Activated T-cell treated with anti-CD3 and anti-CD28 coated beads, Interleukin-2, amount 50 U/mL, for 72 hours (primary cell): Measurements from ENCODE around the gene UBAC1. TPM values are rescaled to one million over a fixed set of nuclear protein-coding genes. Genes with fewer than 3 reads are reported as not detected.

Source experiments
- ATAC-seq, 2 donors: fragments of 150-1000 bp; cut with Tn5 transposase; replicated peaks in 1 of 2; 2 replicates each; pipeline ENCODE4 v1.10.0; 2021; ENCODE audit warnings: moderate library complexity in 2 of 2, mild to moderate bottlenecking in 1 of 2
- DNase-seq, 2 donors: peaks; one replicate each; pipeline ENCODE4 v3.0.0; 2021 to 2022; ENCODE audit warnings: mixed read lengths in 1 of 2
- H3K27ac Mint-ChIP-seq: one replicate; pipeline ENCODE4 v1.8.0; 2022; ENCODE audit warnings: mild to moderate bottlenecking, moderate library complexity, mixed read lengths
- H3K27me3 Mint-ChIP-seq: one replicate; pipeline ENCODE4 v1.8.0; 2022; ENCODE audit warnings: low read depth, mixed read lengths
- H3K36me3 Mint-ChIP-seq, 2 donors: one replicate each; pipeline ENCODE4 v1.8.0; 2022; ENCODE audit warnings: mixed read lengths in 2 of 2, mild to moderate bottlenecking in 1 of 2; ENCODE audit not compliant: insufficient read depth in 2 of 2
- H3K4me1 Mint-ChIP-seq: one replicate; pipeline ENCODE4 v1.8.0; 2022; ENCODE audit warnings: low read depth, mixed read lengths
- H3K4me3 Mint-ChIP-seq, 2 donors: one replicate each; pipeline ENCODE4 v1.8.0; 2022; ENCODE audit warnings: mild to moderate bottlenecking in 2 of 2, mixed read lengths in 2 of 2, moderate library complexity in 2 of 2
- H3K9me3 Mint-ChIP-seq, 2 donors: one replicate each; pipeline ENCODE4 v1.8.0; 2022; ENCODE audit warnings: mixed read lengths in 2 of 2
- total RNA-seq, 2 donors: library from RNA; stranded (reverse); gene quantifications; one replicate each; pipeline ENCODE4 v1.2.3, GENCODE V29; 2022

The UBAC1 gene
- total RNA-seq, 2 donors from 2014 or later, result 35.6 to 41.6 TPM

GRCh38 chr9:135929656-135930445 lies 31.3 kb downstream of the UBAC1 start:
- Mint-ChIP-seq H3K9me3 (no peaks in the 10 kb centered on the region), H3K27me3 (no peaks in the 10 kb centered on the region), H3K27ac (no peak overlapping the region), H3K4me3 (no peak overlapping the region), H3K4me1 (peaks cover 36% of the 10 kb centered on the region), H3K36me3 (peaks cover 5 to 16% of the 10 kb centered on the region in 2 donors)
- no peak for ATAC-seq
- DNase-seq, result no peak

- Mint-ChIP-seq H3K27me3 (no peaks in the 10 kb centered on the region), H3K36me3 (peaks cover 7 to 14% of the 10 kb centered on the region in 2 donors), H3K4me1 (peaks cover 45% of the 10 kb centered on the region), H3K27ac (no peak overlapping the region), H3K4me3 (no peak overlapping the region), H3K9me3 (no peaks in the 10 kb centered on the region)
- no peak for DNase-seq
- ATAC-seq, result no peak
These were observed 32.2 kb downstream of the UBAC1 start for GRCh38 chr9:135928731-135929655.

DNA sequence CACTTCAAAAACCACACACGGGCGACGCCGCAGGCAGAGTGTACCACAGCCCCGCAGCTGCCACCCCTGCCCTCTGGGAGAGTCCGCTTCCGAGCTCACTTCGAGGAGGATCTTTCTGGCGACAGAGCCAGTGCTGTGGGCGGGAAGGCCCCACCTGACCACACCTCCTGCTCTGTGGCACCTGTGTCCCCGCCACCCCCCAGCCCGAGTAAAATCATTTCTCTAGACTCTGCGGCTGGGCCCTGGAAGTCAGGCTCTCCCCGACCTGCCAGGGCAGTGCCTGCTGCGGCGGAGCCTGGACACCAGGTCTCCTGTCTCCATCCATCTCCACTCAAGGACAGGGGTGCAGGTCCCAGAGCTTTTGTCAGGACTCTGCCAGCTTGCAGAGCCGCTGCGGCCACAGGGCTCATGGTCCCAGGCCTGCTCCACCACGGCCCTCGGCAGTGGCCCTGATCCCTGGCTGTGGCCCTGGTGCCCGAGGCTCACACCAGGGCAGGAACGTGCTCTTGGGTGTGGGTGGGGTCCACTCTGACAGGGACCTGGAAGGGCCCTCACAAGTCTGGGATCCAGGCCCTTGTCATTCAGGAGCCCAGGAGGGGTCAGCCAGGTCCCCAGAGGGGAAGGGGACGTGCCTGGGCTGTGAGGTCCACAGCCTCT lies 33.0 kb downstream of the UBAC1 start:
- Mint-ChIP-seq H3K9me3 (no peaks in the 10 kb centered on the region), H3K36me3 (peaks cover 7 to 11% of the 10 kb centered on the region in 2 donors), H3K4me1 (peaks cover 45% of the 10 kb centered on the region), H3K27me3 (no peaks in the 10 kb centered on the region), H3K27ac (no peak overlapping the region), H3K4me3 (peak overlapping the region in 1 of 2 donors; percentile 36)
- DNase-seq (no peak), ATAC-seq (no peak)

GRCh38 chr9:135927195-135928013 lies 33.8 kb downstream of the UBAC1 start:
- H3K4me3 Mint-ChIP-seq, result peak overlapping the region in 1 of 2 donors; percentile 59
- no peaks in the 10 kb centered on the region for H3K9me3 Mint-ChIP-seq
- DNase-seq, result no peak
- no peak for ATAC-seq
- H3K36me3 Mint-ChIP-seq, result peaks cover 7 to 8% of the 10 kb centered on the region in 2 donors
- H3K27me3 Mint-ChIP-seq, result no peaks in the 10 kb centered on the region
- H3K4me1 Mint-ChIP-seq, result peaks cover 45% of the 10 kb centered on the region
- H3K27ac Mint-ChIP-seq, result no peak overlapping the region

- H3K27ac Mint-ChIP-seq, result peak overlapping the region; percentile 86
- DNase-seq (peak; percentile 91 to 96), ATAC-seq (peak; percentile 93 to 94)
- H3K4me3 Mint-ChIP-seq, result peak overlapping the region; percentile 69 to 70
- peaks cover 45% of the 10 kb centered on the region for H3K4me1 Mint-ChIP-seq
- no peaks in the 10 kb centered on the region for H3K9me3 Mint-ChIP-seq
- no peaks in the 10 kb centered on the region for H3K27me3 Mint-ChIP-seq
- peaks cover 7 to 8% of the 10 kb centered on the region in 2 donors for H3K36me3 Mint-ChIP-seq
These were observed 34.6 kb downstream of the UBAC1 start for GRCh38 chr9:135926402-135927194.

GRCh38 chr9:135925496-135926133 lies 35.6 kb downstream of the UBAC1 start:
- H3K27me3 Mint-ChIP-seq, result no peaks in the 10 kb centered on the region
- H3K4me3 Mint-ChIP-seq, result peak overlapping the region; percentile 69 to 75
- ATAC-seq (peak; percentile 50 to 55), DNase-seq (peak; percentile 86 to 90)
- H3K4me1 Mint-ChIP-seq, result peaks cover 45% of the 10 kb centered on the region
- H3K36me3 Mint-ChIP-seq, result peaks cover 3 to 5% of the 10 kb centered on the region in 2 donors
- peak overlapping the region; percentile 97 for H3K27ac Mint-ChIP-seq
- no peaks in the 10 kb centered on the region for H3K9me3 Mint-ChIP-seq

- H3K27me3 Mint-ChIP-seq, result no peaks in the 10 kb centered on the region
- peak overlapping the region; percentile 97 for H3K27ac Mint-ChIP-seq
- H3K9me3 Mint-ChIP-seq, result no peaks in the 10 kb centered on the region
- ATAC-seq (no peak), DNase-seq (peak; percentile 30 to 41)
- peak overlapping the region; percentile 69 to 76 for H3K4me3 Mint-ChIP-seq
- H3K36me3 Mint-ChIP-seq, result peaks cover 3% of the 10 kb centered on the region in 2 donors
- peaks cover 45% of the 10 kb centered on the region for H3K4me1 Mint-ChIP-seq
These were observed 36.4 kb downstream of the UBAC1 start for GRCh38 chr9:135924628-135925338.

GRCh38 chr9:135923508-135923907 lies 37.7 kb downstream of the UBAC1 start:
- no peak overlapping the region for H3K4me3 Mint-ChIP-seq

GRCh38 chr9:135921749-135922310 lies 39.3 kb downstream of the UBAC1 start:
- Mint-ChIP-seq H3K9me3 (peaks cover 9 to 11% of the 10 kb centered on the region in 2 donors), H3K4me1 (peaks cover 29% of the 10 kb centered on the region), H3K27me3 (no peaks in the 10 kb centered on the region), H3K36me3 (peaks cover 12 to 22% of the 10 kb centered on the region in 2 donors), H3K4me3 (no peak overlapping the region), H3K27ac (no peak overlapping the region)
- ATAC-seq (no peak), DNase-seq (no peak)

More at GRCh38 chr9:135923508-135923907, 37.7 kb downstream of the UBAC1 start:
- DNase-seq (no peak), ATAC-seq (no peak)
- Mint-ChIP-seq H3K27me3 (no peaks in the 10 kb centered on the region), H3K27ac (no peak overlapping the region), H3K9me3 (peaks cover 5 to 6% of the 10 kb centered on the region in 2 donors), H3K4me1 (peaks cover 45% of the 10 kb centered on the region), H3K36me3 (peaks cover 8% of the 10 kb centered on the region in 2 donors)

DNA sequence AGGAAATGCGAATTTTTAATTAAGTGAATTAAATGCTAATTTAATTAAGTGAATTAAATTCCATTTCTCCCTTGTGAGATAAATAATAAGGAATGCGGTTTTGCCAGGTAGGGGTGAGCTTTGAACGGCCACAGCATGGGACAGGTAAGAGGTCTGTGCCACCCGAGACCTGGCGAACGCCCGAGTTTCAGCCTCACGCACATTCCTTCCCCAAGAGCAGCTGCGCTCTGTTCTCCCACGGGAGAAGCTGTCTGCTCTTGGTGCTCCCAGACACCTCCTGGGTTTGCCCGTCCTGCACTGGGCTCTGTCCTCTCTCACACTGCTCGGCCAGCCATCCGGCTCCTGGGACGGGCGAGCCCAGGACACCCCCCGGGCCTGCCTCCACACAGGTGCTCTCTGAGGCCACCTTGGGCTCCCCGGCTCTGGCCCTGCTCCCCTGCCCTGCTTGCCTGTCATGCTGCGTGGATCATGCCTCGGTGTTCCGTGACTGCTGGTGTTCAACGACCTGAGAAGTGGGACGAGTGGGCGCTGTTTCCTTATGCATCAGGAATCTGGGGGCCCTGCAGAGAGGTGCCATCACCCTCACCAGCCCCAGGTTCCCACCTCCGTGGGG lies 40.1 kb downstream of the UBAC1 start:
- H3K27ac Mint-ChIP-seq, result no peak overlapping the region
- H3K9me3 Mint-ChIP-seq, result peaks cover 13 to 15% of the 10 kb centered on the region in 2 donors
- peaks cover 21% of the 10 kb centered on the region for H3K4me1 Mint-ChIP-seq
- H3K27me3 Mint-ChIP-seq, result no peaks in the 10 kb centered on the region
- peaks cover 18 to 28% of the 10 kb centered on the region in 2 donors for H3K36me3 Mint-ChIP-seq
- DNase-seq, result no peak
- no peak for ATAC-seq
- no peak overlapping the region for H3K4me3 Mint-ChIP-seq
